Epithelial cell of proximal tubule (primary cell): ENCODE data around the gene BRD1. TPM values are rescaled to one million over a fixed set of nuclear protein-coding genes. Genes with fewer than 3 reads are reported as not detected.

Experiments
- DNase-seq: peaks from one replicate; pipeline ENCODE4 v3.0.0-alpha.2; 2011; ENCODE audit warnings: low read depth
- H3K4me3 ChIP-seq: 2 replicates; pipeline ENCODE4 v1.5.1; 2011; ENCODE audit warnings: low read depth, mild to moderate bottlenecking, low read length
- CTCF ChIP-seq: conservative IDR thresholded peaks from 2 replicates; pipeline ENCODE4 v1.5.1; 2012; ENCODE audit warnings: low read depth, mild to moderate bottlenecking, low read length
- total RNA-seq: library from RNA; depleted of rRNA; stranded (reverse); fragments of >200 nt; gene quantifications from 2 replicates; pipeline ENCODE4 v1.2.3, GENCODE V29; 2015

BRD1 gene
- total RNA-seq, 1 donor from 2014 or later: 41.8 TPM

- no peak for TF ChIP-seq CTCF
- DNase-seq: no peak
- H3K4me3 ChIP-seq: no peak overlapping the region
Observed at GRCh38 chr22:49738006-49738405, 89.7 kb downstream of the BRD1 start.

- no peak for DNase-seq
- no peak overlapping the region for H3K4me3 ChIP-seq
- no peak for TF ChIP-seq CTCF
Observed at GRCh38 chr22:49737101-49737551, 90.5 kb downstream of the BRD1 start.

GRCh38 chr22:49736538-49736937 lies 91.1 kb downstream of the BRD1 start:
- TF ChIP-seq CTCF: no peak
- no peak for DNase-seq
- H3K4me3 ChIP-seq: no peak overlapping the region

- no peak for DNase-seq
- no peak overlapping the region for H3K4me3 ChIP-seq
- TF ChIP-seq CTCF: no peak
Observed at GRCh38 chr22:49735901-49736421, 91.7 kb downstream of the BRD1 start.

- TF ChIP-seq CTCF: no peak
- no peak overlapping the region for H3K4me3 ChIP-seq
- DNase-seq: no peak
Observed at GRCh38 chr22:49735411-49735900, 92.2 kb downstream of the BRD1 start.

GRCh38 chr22:49734882-49735281 lies 92.8 kb downstream of the BRD1 start:
- TF ChIP-seq CTCF: no peak
- H3K4me3 ChIP-seq: no peak overlapping the region
- DNase-seq: no peak

GRCh38 chr22:49734390-49734789 lies 93.3 kb downstream of the BRD1 start:
- H3K4me3 ChIP-seq: no peak overlapping the region
- TF ChIP-seq CTCF: no peak
- DNase-seq: no peak
